Naive thymus-derived CD4-positive, alpha-beta T cell (primary cell): ENCODE results near the gene SPIN2B. TPM values are rescaled to one million over a fixed set of nuclear protein-coding genes. Genes with fewer than 3 reads are reported as not detected.
"Not testable (repeated sequence)": the region's sequence is repeated elsewhere in the genome, so short reads cannot be mapped to it uniquely, and the experiment has no call there.

Source experiments
- ATAC-seq: fragments of 150-1000 bp; cut with Tn5 transposase; 2 replicates; pipeline ENCODE4 v1.10.0; 2021; ENCODE audit warnings: mild to moderate bottlenecking, moderate library complexity
- CTCF ChIA-PET: fragments of 350-600 bp; sonication (Branson Sonifier 250); formaldehyde crosslinking; loops from one replicate; lab custom pipeline; 2021; ENCODE audit warnings: antibody characterized with exemption; lab: Charles Lee
- POLR2A ChIA-PET: fragments of 350-600 bp; sonication (Branson Sonifier 250); formaldehyde crosslinking; loops from one replicate; lab custom pipeline; 2021; ENCODE audit warnings: antibody characterized with exemption, inconsistent platforms; lab: Charles Lee
- DNase-seq, 9 donors: peaks; one replicate each; pipeline versions ENCODE4 v3.0.0 to v3.0.0-alpha.2; 2020 to 2022; ENCODE audit warnings: mixed read lengths in 1 of 9
- H3K27ac ChIP-seq: one replicate; pipeline ENCODE4 v1.7.0; 2013; ENCODE audit warnings: mild to moderate bottlenecking, low read depth, low read length, moderate library complexity
- H3K27me3 ChIP-seq, 2 donors: one replicate each; pipeline ENCODE4 v1.7.0; 2013; ENCODE audit warnings: low read length in 2 of 2, mild to moderate bottlenecking in 2 of 2, moderate library complexity in 2 of 2; ENCODE audit not compliant: control insufficient read depth in 2 of 2, insufficient read depth in 2 of 2
- H3K36me3 ChIP-seq, 3 experiments: 1 replicate in 2 of 3; 2 replicates in 1 of 3; pipeline ENCODE4 v1.7.0; 2013; ENCODE audit warnings: low read length in 3 of 3, mild to moderate bottlenecking in 3 of 3, moderate library complexity in 1 of 3; ENCODE audit not compliant: insufficient read depth in 3 of 3, control insufficient read depth in 2 of 3
- H3K4me1 ChIP-seq, 2 donors: one replicate each; pipeline ENCODE4 v1.7.0; 2013; ENCODE audit warnings: low read length in 2 of 2, mild to moderate bottlenecking in 2 of 2, moderate library complexity in 1 of 2; ENCODE audit not compliant: control insufficient read depth in 2 of 2, insufficient read depth in 2 of 2
- H3K4me3 ChIP-seq: 2 replicates; pipeline ENCODE4 v1.7.0; 2013; ENCODE audit warnings: mild to moderate bottlenecking, low read length
- H3K9me3 ChIP-seq, 3 experiments: 1 replicate in 2 of 3; 2 replicates in 1 of 3; pipeline ENCODE4 v1.7.0; 2013; ENCODE audit warnings: low read length in 3 of 3; ENCODE audit not compliant: control insufficient read depth in 2 of 3
- H3K27ac Mint-ChIP-seq, 9 donors: one replicate each; pipeline ENCODE4 v1.8.0; 2020 to 2022; ENCODE audit warnings: mixed read lengths in 9 of 9, mild to moderate bottlenecking in 8 of 9, moderate library complexity in 5 of 9, inconsistent platforms in 2 of 9
- H3K27me3 Mint-ChIP-seq, 5 donors: one replicate each; pipeline ENCODE4 v1.8.0; 2021 to 2022; ENCODE audit warnings: mixed read lengths in 5 of 5, mild to moderate bottlenecking in 1 of 5
- H3K36me3 Mint-ChIP-seq, 5 donors: one replicate each; pipeline ENCODE4 v1.8.0; 2020 to 2022; ENCODE audit warnings: mixed read lengths in 5 of 5, mild to moderate bottlenecking in 3 of 5, inconsistent platforms in 1 of 5
- H3K4me1 Mint-ChIP-seq, 7 donors: one replicate each; pipeline ENCODE4 v1.8.0; 2020 to 2022; ENCODE audit warnings: mixed read lengths in 7 of 7, mild to moderate bottlenecking in 3 of 7, inconsistent platforms in 1 of 7
- H3K4me3 Mint-ChIP-seq, 10 donors: one replicate each; pipeline ENCODE4 v1.8.0; 2020 to 2022; ENCODE audit warnings: mild to moderate bottlenecking in 10 of 10, mixed read lengths in 10 of 10, moderate library complexity in 6 of 10, inconsistent platforms in 2 of 10
- H3K9me3 Mint-ChIP-seq, 11 donors: one replicate each; pipeline ENCODE4 v1.8.0; 2020 to 2022; ENCODE audit warnings: mixed read lengths in 11 of 11, mild to moderate bottlenecking in 4 of 11, inconsistent platforms in 1 of 11, moderate library complexity in 1 of 11
- intact Hi-C, 2 donors: fragments of 100-400 bp; cut with micrococcal nuclease; formaldehyde crosslinking; loops; one replicate each; pipeline ENCODE4 v1.15.1; 2023
- polyA plus RNA-seq, 2 donors: library from polyadenylated mRNA; unstranded; fragments of 300-500 nt; fragmentation: Illumina TruSeq; gene quantifications; one replicate each; pipeline ENCODE4 v1.2.3, GENCODE V29; 2021
- total RNA-seq, 6 experiments: library from RNA in 5 of 6; stranded (reverse) in 5 of 6; gene quantifications; 1 replicate in 5 of 6; 2 replicates in 1 of 6; pipeline ENCODE4 v1.2.3 and lab custom pipeline; 2021 to 2026

SPIN2B gene
- total and polyA plus RNA-seq, 7 experiments from 2014 or later, result 9.0 to 24.0 (median 15.9) TPM

DNA sequence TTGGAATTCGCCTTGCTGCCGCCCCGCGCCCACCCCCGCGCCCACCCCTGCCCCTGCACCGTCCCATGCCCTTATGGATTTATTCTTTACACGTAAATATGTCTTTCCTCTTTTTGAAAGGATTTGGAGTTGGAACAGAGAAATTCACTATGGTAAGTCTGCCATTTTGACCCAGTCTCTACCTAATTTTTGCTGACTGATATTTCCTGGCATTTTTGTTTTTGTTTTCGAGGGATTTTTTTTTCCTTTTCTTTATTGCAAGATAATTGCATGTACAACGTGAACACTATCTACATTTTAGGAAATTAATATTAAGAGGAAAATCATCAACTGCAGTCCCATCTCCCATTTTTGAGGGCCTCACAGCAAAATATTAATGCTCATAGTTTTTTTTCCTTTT, 468 bp upstream of the SPIN2B start:
- Mint-ChIP-seq H3K36me3 (peaks cover 0 to 7% (median 6%) of the 10 kb centered on the region in 5 donors), H3K4me3 (peak overlapping the region; percentile 90 to 95 (median 93)), H3K4me1 (peaks cover 5 to 14% (median 11%) of the 10 kb centered on the region in 7 donors), H3K27me3 (no peaks in the 10 kb centered on the region), H3K27ac (peak overlapping the region; percentile 72 to 96 (median 91)), H3K9me3 (peaks cover 0 to 2% (median 0%) of the 10 kb centered on the region in 11 donors)
- no peak for DNase-seq
- intact Hi-C loops, result loop anchor here (1.0 to 10.0 kb wide), 8 partner anchors 127 to 1405 kb away; partner anchors contain the start of genes FAAH2 (in 2 of the 2), RRAGB (in 1 of the 2), SPIN3 (in 1 of the 2) and ZXDB (in 1 of the 2)
- Histone ChIP-seq H3K4me3 (peak overlapping the region; percentile 57), H3K36me3 (no peaks in the 10 kb centered on the region), H3K27me3 (no peaks in the 10 kb centered on the region), H3K4me1 (no peaks in the 10 kb centered on the region), H3K27ac (peak overlapping the region; percentile 62), H3K9me3 (no peaks in the 10 kb centered on the region)
- no peak for ATAC-seq
- ChIA-PET POLR2A (interaction anchor here (1.1 kb wide), 1 partner anchor 1633 kb away, joined by 3 read pairs; no protein-coding TSS in a partner anchor), CTCF (no interaction called here)

DNA sequence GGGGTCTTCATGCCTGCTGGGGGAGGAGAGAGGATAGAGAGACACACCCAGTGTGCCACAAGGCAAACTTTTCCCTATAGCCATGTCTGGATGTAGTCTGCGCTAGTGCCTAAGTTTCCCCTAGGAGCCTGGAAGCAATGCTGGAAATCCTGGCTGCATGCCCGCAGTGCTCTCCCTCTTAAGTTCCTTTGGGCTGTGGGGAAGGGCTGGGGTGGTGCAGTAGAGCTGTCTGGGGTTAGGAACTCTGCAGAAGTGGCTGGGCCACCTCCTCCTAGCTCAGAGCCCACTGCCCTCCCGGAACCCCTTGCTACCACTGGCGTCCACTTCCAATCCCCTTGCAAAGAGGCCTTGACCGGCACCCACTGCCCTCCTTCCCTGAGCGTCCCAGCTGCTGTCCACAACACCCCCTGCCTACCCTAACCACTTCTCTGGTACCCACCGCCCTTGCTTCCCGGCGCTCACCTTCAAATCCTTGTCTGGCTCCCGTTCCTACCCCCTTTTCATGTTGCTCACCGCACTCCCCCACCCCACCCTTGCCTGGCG, 658 bp downstream of the SPIN2B start:
- H3K27me3 Mint-ChIP-seq, H3K36me3 ChIP-seq, ATAC-seq, H3K9me3 ChIP-seq, CTCF ChIA-PET, H3K9me3 Mint-ChIP-seq, H3K4me1 ChIP-seq, H3K27me3 ChIP-seq: not testable (repeated sequence)
- Histone ChIP-seq H3K27ac (peak overlapping the region; percentile 62), H3K4me3 (peak overlapping the region; percentile 57)
- peaks cover 5 to 14% (median 11%) of the 10 kb centered on the region in 7 donors for H3K4me1 Mint-ChIP-seq
- peak overlapping the region; percentile 90 to 95 (median 93) for H3K4me3 Mint-ChIP-seq
- H3K27ac Mint-ChIP-seq, result peak overlapping the region; percentile 72 to 96 (median 90)
- POLR2A ChIA-PET, result interaction anchor here (0.6 to 1.1 kb wide), 2 partner anchors 125 to 1632 kb away, joined by 3 read pairs; partner anchors contain the start of gene SPIN3
- DNase-seq, result peak in 1 of 9 donors; percentile 1
- peaks cover 0 to 10% (median 5%) of the 10 kb centered on the region in 5 donors for H3K36me3 Mint-ChIP-seq
- intact Hi-C loops, result loop anchor here (1.0 to 10.0 kb wide), 8 partner anchors 125 to 1403 kb away; partner anchors contain the start of genes FAAH2 (in 2 of the 2), RRAGB (in 1 of the 2), SPIN3 (in 1 of the 2) and ZXDB (in 1 of the 2)

DNA sequence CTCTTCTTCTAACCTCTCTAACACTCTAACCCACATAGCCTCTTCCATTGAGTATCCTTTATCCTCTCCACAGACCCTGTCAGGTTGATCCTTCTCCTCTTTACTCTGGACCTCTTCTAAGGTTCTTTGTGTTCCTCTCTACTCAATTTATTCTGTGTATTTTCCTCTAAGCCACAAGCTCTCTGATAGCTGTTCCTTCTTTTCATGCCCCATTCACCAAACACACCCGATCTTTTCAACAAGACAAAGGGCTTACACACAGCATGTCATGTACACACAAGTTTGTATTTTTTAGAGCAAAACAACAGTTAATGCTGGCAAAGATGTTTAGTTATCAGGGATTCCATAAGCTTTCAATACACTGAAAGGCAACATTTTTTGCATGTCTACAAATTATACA, 1.9 kb downstream of the SPIN2B start:
- peaks cover 0 to 2% (median 0%) of the 10 kb centered on the region in 11 donors for H3K9me3 Mint-ChIP-seq
- no peak for DNase-seq
- Histone ChIP-seq H3K27ac (no peak overlapping the region), H3K9me3 (no peaks in the 10 kb centered on the region), H3K36me3 (no peaks in the 10 kb centered on the region), H3K4me3 (no peak overlapping the region), H3K4me1 (no peaks in the 10 kb centered on the region), H3K27me3 (no peaks in the 10 kb centered on the region)
- peak overlapping the region in 8 of 9 donors; percentile 3 to 61 (median 27) for H3K27ac Mint-ChIP-seq
- no peaks in the 10 kb centered on the region for H3K27me3 Mint-ChIP-seq
- intact Hi-C loops, result no loop called here
- H3K4me3 Mint-ChIP-seq, result peak overlapping the region in 1 of 10 donors; percentile 7
- ChIA-PET POLR2A (no interaction called here), CTCF (no interaction called here)
- H3K4me1 Mint-ChIP-seq, result peaks cover 5 to 12% (median 8%) of the 10 kb centered on the region in 7 donors
- ATAC-seq, result no peak
- peaks cover 0 to 14% (median 5%) of the 10 kb centered on the region in 5 donors for H3K36me3 Mint-ChIP-seq

DNA sequence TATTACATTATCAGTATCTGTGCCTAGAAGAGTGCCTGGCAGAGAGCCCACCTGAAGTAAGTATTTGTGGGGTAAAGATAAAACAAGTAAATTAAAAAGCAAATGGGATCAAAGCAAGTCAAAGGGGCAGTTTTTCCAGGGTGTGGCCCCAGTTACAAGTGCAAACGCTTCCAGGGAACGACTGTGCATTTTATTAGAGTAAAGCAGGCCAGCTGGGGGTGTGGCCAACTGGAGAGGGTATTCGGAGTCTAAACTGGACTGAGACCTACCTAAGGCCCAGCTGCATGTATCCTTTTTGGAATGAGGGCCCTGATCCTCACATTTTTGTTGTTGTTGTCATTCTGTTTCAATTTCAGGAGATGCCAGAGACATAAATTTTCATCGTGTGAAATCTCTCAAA, 3.8 kb downstream of the SPIN2B start:
- H3K36me3 ChIP-seq, DNase-seq, intact Hi-C loops, H3K4me1 ChIP-seq, H3K9me3 Mint-ChIP-seq, POLR2A ChIA-PET, H3K27me3 ChIP-seq, ATAC-seq, CTCF ChIA-PET, H3K27ac ChIP-seq, H3K9me3 ChIP-seq, H3K4me3 Mint-ChIP-seq, H3K4me3 ChIP-seq, H3K27me3 Mint-ChIP-seq, H3K27ac Mint-ChIP-seq: not testable (repeated sequence)
- Mint-ChIP-seq H3K4me1 (peaks cover 5 to 12% (median 8%) of the 10 kb centered on the region in 7 donors), H3K36me3 (peaks cover 0 to 17% (median 5%) of the 10 kb centered on the region in 5 donors)

DNA sequence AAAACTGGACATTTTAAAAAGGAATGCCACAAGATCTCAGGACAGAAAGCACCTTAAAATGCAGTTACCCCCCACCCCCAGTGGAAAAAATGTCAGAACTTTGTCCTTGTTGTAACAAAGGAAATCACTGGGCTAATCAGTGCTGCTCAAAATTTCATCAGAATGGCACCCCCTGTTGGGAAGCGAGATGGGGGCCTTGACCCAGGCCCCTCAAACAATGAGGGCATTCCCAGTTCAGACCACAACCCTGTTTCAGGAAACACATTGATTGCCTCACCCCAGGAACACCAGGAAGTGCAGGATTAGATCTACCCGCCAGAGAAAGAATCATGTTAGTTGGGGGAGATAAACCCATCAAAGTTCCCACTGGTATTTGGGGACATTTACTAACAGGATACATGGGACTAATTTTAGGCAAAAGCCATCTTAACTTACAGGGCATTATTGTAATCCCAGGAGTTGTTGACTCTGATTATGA, 16.4 kb downstream of the SPIN2B start:
- peaks cover 7 to 49% (median 21%) of the 10 kb centered on the region in 5 donors for H3K36me3 Mint-ChIP-seq
- peaks cover 0 to 24% (median 7%) of the 10 kb centered on the region in 11 donors for H3K9me3 Mint-ChIP-seq
- intact Hi-C loops, result no loop called here
- H3K27ac ChIP-seq, result no peak overlapping the region
- H3K4me1 ChIP-seq, result no peaks in the 10 kb centered on the region
- no peak overlapping the region for H3K4me3 ChIP-seq
- ATAC-seq (no peak), DNase-seq (no peak)
- peaks cover 0 to 5% (median 0%) of the 10 kb centered on the region in 3 experiments for H3K36me3 ChIP-seq
- H3K9me3 ChIP-seq, result no peaks in the 10 kb centered on the region
- no peak overlapping the region for H3K27ac Mint-ChIP-seq
- peaks cover 0 to 6% (median 0%) of the 10 kb centered on the region in 7 donors for H3K4me1 Mint-ChIP-seq
- H3K27me3 Mint-ChIP-seq, result no peaks in the 10 kb centered on the region
- no peaks in the 10 kb centered on the region for H3K27me3 ChIP-seq
- ChIA-PET CTCF (no interaction called here), POLR2A (no interaction called here)
- H3K4me3 Mint-ChIP-seq, result no peak overlapping the region

DNA sequence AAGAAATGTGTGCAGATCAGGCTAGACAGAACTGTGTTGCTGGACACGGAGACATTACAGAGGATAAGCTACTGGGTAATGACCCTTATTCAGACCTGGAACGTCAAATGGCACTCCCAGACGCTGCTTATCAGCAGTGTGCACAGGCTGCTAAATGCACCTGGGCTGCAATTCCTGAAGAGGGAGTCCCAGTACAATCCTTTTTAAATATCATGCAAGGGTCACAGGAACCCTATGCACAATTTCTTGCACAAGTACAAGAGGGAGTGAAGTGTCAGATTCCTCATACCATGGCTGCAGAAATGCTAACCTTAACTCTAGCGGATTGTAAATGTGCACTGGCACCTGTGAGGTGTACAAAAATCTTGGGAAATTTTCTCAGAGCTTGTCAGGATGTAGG, 16.9 kb downstream of the SPIN2B start:
- CTCF ChIA-PET, result no interaction called here
- intact Hi-C loops, result no loop called here
- H3K36me3 ChIP-seq, result peaks cover 0 to 5% (median 0%) of the 10 kb centered on the region in 3 experiments
- H3K36me3 Mint-ChIP-seq, result peaks cover 4 to 52% (median 24%) of the 10 kb centered on the region in 5 donors
- no peaks in the 10 kb centered on the region for H3K4me1 ChIP-seq
- no peaks in the 10 kb centered on the region for H3K9me3 ChIP-seq
- peaks cover 0 to 30% (median 12%) of the 10 kb centered on the region in 11 donors for H3K9me3 Mint-ChIP-seq
- no peak for DNase-seq
- H3K27me3 ChIP-seq, result no peaks in the 10 kb centered on the region
- no peak overlapping the region for H3K27ac Mint-ChIP-seq
- H3K4me3 ChIP-seq, result no peak overlapping the region
- no peak overlapping the region for H3K27ac ChIP-seq
- no peaks in the 10 kb centered on the region for H3K27me3 Mint-ChIP-seq
- POLR2A ChIA-PET, result no interaction called here
- ATAC-seq, result no peak
- peaks cover 0 to 6% (median 0%) of the 10 kb centered on the region in 7 donors for H3K4me1 Mint-ChIP-seq
- H3K4me3 Mint-ChIP-seq, result no peak overlapping the region
